Right atrium auricular region (tissue), 2 donors: ENCODE results near the gene GABRR3. TPM values are rescaled to one million over a fixed set of nuclear protein-coding genes. Genes with fewer than 3 reads are reported as not detected.
"Not testable (repeated sequence)": the region's sequence is repeated elsewhere in the genome, so short reads cannot be mapped to it uniquely, and the experiment has no call there.

Experiments used
- DNase-seq: peaks from one replicate; pipeline ENCODE4 v3.0.0-alpha.2; 2019; ENCODE audit warnings: low spot score
- H3K27ac ChIP-seq, 2 donors: fragments of 200-600 bp; sonication (generic); 1 replicate in 1 of 2; 2 replicates in 1 of 2; pipeline ENCODE4 v1.5.1; 2016 to 2019
- H3K27me3 ChIP-seq, 2 donors: fragments of 200-600 bp; sonication (generic); one replicate each; pipeline versions ENCODE4 v1.5.1 to v1.6.0; 2017 to 2019
- H3K36me3 ChIP-seq: fragments of 200-600 bp; sonication (generic); one replicate; pipeline ENCODE4 v1.5.1; 2016
- H3K4me1 ChIP-seq, 2 donors: fragments of 200-600 bp; sonication (generic); one replicate each; pipeline versions ENCODE4 v1.5.1 to v1.6.0; 2017 to 2019
- H3K4me3 ChIP-seq, 2 donors: fragments of 200-600 bp; sonication (generic); 1 replicate in 1 of 2; 2 replicates in 1 of 2; pipeline ENCODE4 v1.5.1; 2017 to 2019; ENCODE audit warnings: mild to moderate bottlenecking in 1 of 2, moderate library complexity in 1 of 2
- H3K9me3 ChIP-seq, 2 donors: fragments of 200-600 bp; sonication (generic); one replicate each; pipeline ENCODE4 v1.5.1; 2019
- total RNA-seq, 2 donors: library from RNA; depleted of rRNA; stranded (reverse); fragments of >200 nt; gene quantifications; one replicate each; pipeline ENCODE4 v1.1.0, GENCODE V29; 2016
- TF ChIP-seq, protein P1 (sequence below), 2 donors: fragments of 200-600 bp; sonication (generic); IDR thresholded peaks; one replicate each; pipeline ENCODE4 v1.5.1; 2019; ENCODE audit warnings: antibody characterized with exemption in 2 of 2

GABRR3 gene
- total RNA-seq, 2 donors from 2014 or later, result not detected

DNA sequence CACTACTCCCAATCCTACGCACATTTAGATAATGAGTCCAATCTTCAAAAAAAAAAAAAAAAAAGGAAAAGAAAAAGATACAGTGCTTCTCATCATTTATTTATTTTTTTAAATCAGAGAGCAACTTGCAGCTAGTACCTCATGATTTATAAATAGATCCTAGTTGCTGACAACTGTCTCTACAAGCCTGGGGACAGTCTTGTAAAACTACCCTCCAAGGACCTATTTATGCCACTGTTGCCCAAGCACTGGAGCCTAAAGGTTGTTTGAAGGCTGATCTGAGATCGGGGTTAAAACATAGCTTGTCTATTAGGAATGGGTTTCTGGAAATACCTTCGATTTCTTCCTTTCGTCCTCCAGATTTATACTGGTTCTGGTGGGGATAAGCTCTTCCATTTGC, 14.7 kb downstream of the GABRR3 start:
- Histone ChIP-seq H3K36me3 (no peaks in the 10 kb centered on the region), H3K27ac (no peak overlapping the region), H3K27me3 (no peaks in the 10 kb centered on the region), H3K4me3 (no peak overlapping the region), H3K4me1 (peaks cover 0 to 5% of the 10 kb centered on the region in 2 donors), H3K9me3 (no peaks in the 10 kb centered on the region)
- TF ChIP-seq, protein P1, sequence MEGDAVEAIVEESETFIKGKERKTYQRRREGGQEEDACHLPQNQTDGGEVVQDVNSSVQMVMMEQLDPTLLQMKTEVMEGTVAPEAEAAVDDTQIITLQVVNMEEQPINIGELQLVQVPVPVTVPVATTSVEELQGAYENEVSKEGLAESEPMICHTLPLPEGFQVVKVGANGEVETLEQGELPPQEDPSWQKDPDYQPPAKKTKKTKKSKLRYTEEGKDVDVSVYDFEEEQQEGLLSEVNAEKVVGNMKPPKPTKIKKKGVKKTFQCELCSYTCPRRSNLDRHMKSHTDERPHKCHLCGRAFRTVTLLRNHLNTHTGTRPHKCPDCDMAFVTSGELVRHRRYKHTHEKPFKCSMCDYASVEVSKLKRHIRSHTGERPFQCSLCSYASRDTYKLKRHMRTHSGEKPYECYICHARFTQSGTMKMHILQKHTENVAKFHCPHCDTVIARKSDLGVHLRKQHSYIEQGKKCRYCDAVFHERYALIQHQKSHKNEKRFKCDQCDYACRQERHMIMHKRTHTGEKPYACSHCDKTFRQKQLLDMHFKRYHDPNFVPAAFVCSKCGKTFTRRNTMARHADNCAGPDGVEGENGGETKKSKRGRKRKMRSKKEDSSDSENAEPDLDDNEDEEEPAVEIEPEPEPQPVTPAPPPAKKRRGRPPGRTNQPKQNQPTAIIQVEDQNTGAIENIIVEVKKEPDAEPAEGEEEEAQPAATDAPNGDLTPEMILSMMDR (IDR thresholded peaks at IDR 0.05), result no peak
- no peak for DNase-seq

DNA sequence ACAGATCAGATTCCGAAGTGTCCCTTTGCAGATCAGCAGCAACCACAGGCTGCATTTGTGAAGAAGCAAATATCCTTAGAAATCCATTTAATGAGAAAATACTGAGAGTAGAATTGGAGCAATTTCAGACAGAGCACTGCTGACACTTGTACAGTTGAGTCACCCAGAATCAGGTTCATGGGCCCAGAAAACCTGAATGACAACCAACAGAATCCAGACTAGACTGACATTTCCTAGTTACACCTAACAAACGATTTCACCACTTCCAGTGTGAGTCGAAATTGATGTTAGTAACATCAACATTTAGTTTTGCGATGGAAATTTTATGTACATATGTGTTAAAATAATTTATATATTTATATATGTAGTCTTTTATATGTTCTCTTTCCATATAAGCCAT, 16.8 kb downstream of the GABRR3 start:
- no peak overlapping the region for H3K4me3 ChIP-seq

GRCh38 chr3:98014268-98014585, 20.9 kb downstream of the GABRR3 start:
- H3K27me3 ChIP-seq, result no peaks in the 10 kb centered on the region
- DNase-seq, result no peak
- H3K27ac ChIP-seq, result no peak overlapping the region
- no peaks in the 10 kb centered on the region for H3K36me3 ChIP-seq
- H3K4me1 ChIP-seq, result peaks cover 0 to 9% of the 10 kb centered on the region in 2 donors
- TF ChIP-seq, protein P1 (IDR thresholded peaks at IDR 0.05), result no peak
- no peak overlapping the region for H3K4me3 ChIP-seq
- peaks cover 0 to 4% of the 10 kb centered on the region in 2 donors for H3K9me3 ChIP-seq

More for the DNA sequence above, 16.8 kb downstream of the GABRR3 start:
- TF ChIP-seq, protein P1 (IDR thresholded peaks at IDR 0.05), result no peak
- Histone ChIP-seq H3K36me3 (no peaks in the 10 kb centered on the region), H3K4me1 (peaks cover 0 to 14% of the 10 kb centered on the region in 2 donors), H3K9me3 (no peaks in the 10 kb centered on the region), H3K27ac (no peak overlapping the region), H3K27me3 (no peaks in the 10 kb centered on the region)
- no peak for DNase-seq

- DNase-seq, result no peak
- Histone ChIP-seq H3K4me3 (no peak overlapping the region), H3K27me3 (no peaks in the 10 kb centered on the region), H3K4me1 (peaks cover 0 to 9% of the 10 kb centered on the region in 2 donors), H3K36me3 (no peaks in the 10 kb centered on the region), H3K27ac (no peak overlapping the region), H3K9me3 (peaks cover 0 to 4% of the 10 kb centered on the region in 2 donors)
- TF ChIP-seq, protein P1 (IDR thresholded peaks at IDR 0.05), result no peak
These were observed 21.5 kb downstream of the GABRR3 start for GRCh38 chr3:98013411-98014267.

GRCh38 chr3:98012979-98013378, 22.1 kb downstream of the GABRR3 start:
- Histone ChIP-seq H3K27ac (no peak overlapping the region), H3K4me1 (peaks cover 0 to 9% of the 10 kb centered on the region in 2 donors), H3K9me3 (peaks cover 0 to 4% of the 10 kb centered on the region in 2 donors), H3K27me3 (no peaks in the 10 kb centered on the region), H3K36me3 (no peaks in the 10 kb centered on the region), H3K4me3 (no peak overlapping the region)
- TF ChIP-seq, protein P1 (IDR thresholded peaks at IDR 0.05), result no peak
- no peak for DNase-seq

DNA sequence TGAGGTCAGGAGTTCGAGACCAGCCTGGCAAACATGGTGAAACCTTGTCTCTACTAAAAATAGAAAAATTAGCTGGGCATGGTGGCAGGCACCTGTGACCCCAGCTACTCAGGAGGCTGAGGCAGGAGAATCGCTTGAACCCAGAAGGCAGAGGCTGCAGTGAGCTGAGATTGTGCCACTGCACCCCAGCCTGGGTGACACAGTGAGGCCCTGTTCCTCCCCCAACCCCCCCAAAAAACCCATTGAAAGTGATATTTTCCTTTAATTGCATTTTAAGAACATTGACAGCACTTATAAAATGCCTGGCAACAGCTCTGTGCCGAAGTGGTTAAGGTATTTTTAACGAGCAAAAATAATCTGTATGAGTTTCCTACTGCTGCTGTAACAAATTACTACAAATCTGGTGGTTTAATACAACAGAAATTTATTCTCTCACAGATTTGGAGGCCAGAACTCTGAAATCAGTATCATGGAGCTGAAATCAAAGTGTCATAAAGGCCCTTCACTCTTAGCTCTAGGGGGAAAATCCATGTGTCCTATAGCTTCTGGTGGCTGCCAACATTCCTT, 24.1 kb downstream of the GABRR3 start:
- DNase-seq, result not testable (repeated sequence)

More for the DNA sequence above, 24.1 kb downstream of the GABRR3 start:
- not testable (repeated sequence) for H3K4me3 ChIP-seq, H3K27me3 ChIP-seq, H3K27ac ChIP-seq, H3K4me1 ChIP-seq, H3K36me3 ChIP-seq, H3K9me3 ChIP-seq
